ENCODE measurements around the gene NOS1AP. TPM values are rescaled to one million over a fixed set of nuclear protein-coding genes. Genes with fewer than 3 reads are reported as not detected.
A peak's percentile ranks its signal among the peaks of the same experiment; 100 is the strongest.

Gene NOS1AP
- total RNA-seq, 1 experiment from 2014 or later, result 14.7 TPM

DNA sequence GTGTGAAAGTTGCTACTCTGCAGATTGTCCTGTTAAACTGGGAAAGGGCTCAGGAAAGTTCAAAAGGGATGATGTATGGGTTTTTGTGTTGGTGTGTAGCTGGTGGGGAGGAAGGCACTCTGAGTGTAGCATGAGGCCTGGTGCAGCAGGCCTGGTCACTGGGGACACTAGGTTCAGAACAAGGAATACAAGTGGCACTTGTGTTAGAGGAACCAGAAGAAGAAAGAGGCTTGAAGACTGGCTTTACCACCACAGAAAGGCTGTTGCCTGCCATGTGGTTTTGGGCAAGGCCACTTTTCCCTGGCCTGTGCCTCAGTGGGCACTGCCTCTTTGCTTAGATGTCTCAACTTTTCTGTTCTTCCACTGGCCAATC lies 122.8 kb downstream of the NOS1AP start:
- no peak for ATAC-seq
- Mint-ChIP-seq H3K9me3 (no peaks in the 10 kb centered on the region), H3K36me3 (no peaks in the 10 kb centered on the region), H3K27me3 (ENCODE audit: low read depth) (no peaks in the 10 kb centered on the region), H3K27ac (peak overlapping the region; percentile 32; the same call in 1 of the 2 replicates), H3K4me1 (peaks cover 31% of the 10 kb centered on the region), H3K4me3 (no peak overlapping the region)
- no peak for TF ChIP-seq CBFB (CRISPR knock-in tag; IDR thresholded peaks at IDR 0.05; ENCODE audit: low read depth)
- TF ChIP-seq ZNF423 (CRISPR knock-in tag; IDR thresholded peaks at IDR 0.05), result no peak
- TF ChIP-seq, protein P1, sequence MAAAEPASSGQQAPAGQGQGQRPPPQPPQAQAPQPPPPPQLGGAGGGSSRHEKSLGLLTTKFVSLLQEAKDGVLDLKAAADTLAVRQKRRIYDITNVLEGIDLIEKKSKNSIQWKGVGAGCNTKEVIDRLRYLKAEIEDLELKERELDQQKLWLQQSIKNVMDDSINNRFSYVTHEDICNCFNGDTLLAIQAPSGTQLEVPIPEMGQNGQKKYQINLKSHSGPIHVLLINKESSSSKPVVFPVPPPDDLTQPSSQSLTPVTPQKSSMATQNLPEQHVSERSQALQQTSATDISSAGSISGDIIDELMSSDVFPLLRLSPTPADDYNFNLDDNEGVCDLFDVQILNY (CRISPR knock-in tag; IDR thresholded peaks at IDR 0.05), result no peak
- no peak for TF ChIP-seq NFE2L1 (CRISPR knock-in tag; IDR thresholded peaks at IDR 0.05)
- no peak for TF ChIP-seq GTF2I (CRISPR knock-in tag; conservative IDR thresholded peaks at IDR 0.05)
- DNase-seq (ENCODE audit: low spot score), result no peak
- ChIA-PET CTCF (interaction anchor here (0.9 kb wide), 1 partner anchor 108 kb away, joined by 3 read pairs; no protein-coding TSS in a partner anchor), POLR2A (no interaction called here)

- POLR2A ChIA-PET, result interaction anchor here (0.6 to 1.0 kb wide), 2 partner anchors 21 to 63 kb away, joined by 3 to 7 read pairs; no protein-coding TSS in a partner anchor
Observed at GRCh38 chr1:162192763-162193162, 123.3 kb downstream of the NOS1AP start.

DNA sequence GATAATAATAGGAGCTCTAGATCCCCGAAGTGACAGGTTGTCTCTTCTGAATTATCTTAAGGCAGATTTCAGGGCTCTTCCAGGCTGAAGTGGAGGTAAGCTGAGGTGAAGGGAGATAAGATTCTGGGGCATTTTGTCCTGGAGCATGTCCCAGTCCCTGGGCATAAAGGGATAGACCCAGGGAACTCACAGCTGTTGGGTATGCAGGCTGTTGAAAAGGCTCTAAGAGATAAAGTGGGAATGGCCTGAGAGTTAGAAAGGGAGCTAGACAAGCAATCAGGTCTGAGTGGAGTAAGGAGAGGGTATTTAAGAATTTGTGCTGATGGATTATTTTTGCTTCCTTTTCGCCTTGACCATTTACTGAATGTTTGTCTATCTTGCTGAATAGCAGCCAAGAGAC lies 123.7 kb downstream of the NOS1AP start:
- Mint-ChIP-seq H3K4me3 (no peak overlapping the region), H3K4me1 (peaks cover 40% of the 10 kb centered on the region), H3K36me3 (no peaks in the 10 kb centered on the region), H3K9me3 (no peaks in the 10 kb centered on the region), H3K27ac (no peak overlapping the region), H3K27me3 (ENCODE audit: low read depth) (no peaks in the 10 kb centered on the region)
- ChIA-PET POLR2A (interaction anchor here (0.6 to 1.0 kb wide), 3 partner anchors 21 to 126 kb away, joined by 3 to 7 read pairs (median 3); no protein-coding TSS in a partner anchor), CTCF (interaction anchor here (0.9 to 1.0 kb wide), 2 partner anchors 14 to 37 kb away, joined by 3 read pairs; no protein-coding TSS in a partner anchor)
- DNase-seq (ENCODE audit: low spot score) (no peak), ATAC-seq (no peak)
- no peak for TF ChIP-seq KAT7 (CRISPR knock-in tag; IDR thresholded peaks at IDR 0.05; ENCODE audit: borderline replicate concordance)
- no peak for TF ChIP-seq EMX1 (CRISPR knock-in tag; IDR thresholded peaks at IDR 0.05)
- no peak for TF ChIP-seq ZNF219 (CRISPR knock-in tag; IDR thresholded peaks at IDR 0.05; ENCODE audit: borderline replicate concordance)
- TF ChIP-seq ZNF317 (CRISPR knock-in tag; IDR thresholded peaks at IDR 0.05; ENCODE audit: borderline replicate concordance, low read depth), result no peak
- TF ChIP-seq, protein P2, sequence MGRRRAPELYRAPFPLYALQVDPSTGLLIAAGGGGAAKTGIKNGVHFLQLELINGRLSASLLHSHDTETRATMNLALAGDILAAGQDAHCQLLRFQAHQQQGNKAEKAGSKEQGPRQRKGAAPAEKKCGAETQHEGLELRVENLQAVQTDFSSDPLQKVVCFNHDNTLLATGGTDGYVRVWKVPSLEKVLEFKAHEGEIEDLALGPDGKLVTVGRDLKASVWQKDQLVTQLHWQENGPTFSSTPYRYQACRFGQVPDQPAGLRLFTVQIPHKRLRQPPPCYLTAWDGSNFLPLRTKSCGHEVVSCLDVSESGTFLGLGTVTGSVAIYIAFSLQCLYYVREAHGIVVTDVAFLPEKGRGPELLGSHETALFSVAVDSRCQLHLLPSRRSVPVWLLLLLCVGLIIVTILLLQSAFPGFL (CRISPR knock-in tag; IDR thresholded peaks at IDR 0.05; ENCODE audit: borderline replicate concordance), result no peak
- no peak for TF ChIP-seq RELA (CRISPR knock-in tag; IDR thresholded peaks at IDR 0.05; ENCODE audit: borderline replicate concordance)
- no peak for TF ChIP-seq NR1H2 (CRISPR knock-in tag; IDR thresholded peaks at IDR 0.05)

More at GRCh38 chr1:162192763-162193162, 123.3 kb downstream of the NOS1AP start:
- Mint-ChIP-seq H3K9me3 (no peaks in the 10 kb centered on the region), H3K36me3 (no peaks in the 10 kb centered on the region), H3K4me1 (peaks cover 36% of the 10 kb centered on the region), H3K4me3 (no peak overlapping the region), H3K27ac (no peak overlapping the region), H3K27me3 (ENCODE audit: low read depth) (no peaks in the 10 kb centered on the region)
- TF ChIP-seq TEAD4 (CRISPR knock-in tag; IDR thresholded peaks at IDR 0.05), result no peak
- TF ChIP-seq, protein P3, sequence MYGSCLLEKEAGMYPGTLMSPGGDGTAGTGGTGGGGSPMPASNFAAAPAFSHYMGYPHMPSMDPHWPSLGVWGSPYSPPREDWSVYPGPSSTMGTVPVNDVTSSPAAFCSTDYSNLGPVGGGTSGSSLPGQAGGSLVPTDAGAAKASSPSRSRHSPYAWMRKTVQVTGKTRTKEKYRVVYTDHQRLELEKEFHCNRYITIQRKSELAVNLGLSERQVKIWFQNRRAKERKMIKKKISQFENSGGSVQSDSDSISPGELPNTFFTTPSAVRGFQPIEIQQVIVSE (CRISPR knock-in tag; IDR thresholded peaks at IDR 0.05; ENCODE audit: borderline replicate concordance), result no peak
- ATAC-seq (no peak), DNase-seq (ENCODE audit: low spot score) (no peak)
- CTCF ChIA-PET, result interaction anchor here (1.0 kb wide), 1 partner anchor 13 kb away, joined by 3 read pairs; no protein-coding TSS in a partner anchor

GRCh38 chr1:162193815-162194214 lies 124.3 kb downstream of the NOS1AP start:
- DNase-seq (ENCODE audit: low spot score), result no peak
- no peaks in the 10 kb centered on the region for H3K36me3 Mint-ChIP-seq
- no peak overlapping the region for H3K4me3 Mint-ChIP-seq
- no peaks in the 10 kb centered on the region for H3K9me3 Mint-ChIP-seq
- ATAC-seq, result no peak
- ChIA-PET CTCF (interaction anchor here (0.9 to 1.0 kb wide), 2 partner anchors 14 to 36 kb away, joined by 3 read pairs; no protein-coding TSS in a partner anchor), POLR2A (interaction anchor here (0.6 to 1.0 kb wide), 2 partner anchors 20 to 127 kb away, joined by 3 read pairs; no protein-coding TSS in a partner anchor)
- H3K27ac Mint-ChIP-seq, result no peak overlapping the region
- peaks cover 46% of the 10 kb centered on the region for H3K4me1 Mint-ChIP-seq
- no peaks in the 10 kb centered on the region for H3K27me3 Mint-ChIP-seq (ENCODE audit: low read depth)
- TF ChIP-seq ATF1 (CRISPR knock-in tag; IDR thresholded peaks at IDR 0.05), result no peak
- TF ChIP-seq, protein P3 (CRISPR knock-in tag; IDR thresholded peaks at IDR 0.05; ENCODE audit: borderline replicate concordance), result no peak
- TF ChIP-seq ZMAT4 (CRISPR knock-in tag; IDR thresholded peaks at IDR 0.05), result no peak
- TF ChIP-seq, protein P2 (CRISPR knock-in tag; IDR thresholded peaks at IDR 0.05; ENCODE audit: borderline replicate concordance), result no peak
- no peak for TF ChIP-seq ESRRA (CRISPR knock-in tag; IDR thresholded peaks at IDR 0.05; ENCODE audit: borderline replicate concordance)
- no peak for TF ChIP-seq NR2C2 (CRISPR knock-in tag; IDR thresholded peaks at IDR 0.05)
- TF ChIP-seq ZNF232 (CRISPR knock-in tag; IDR thresholded peaks at IDR 0.05), result no peak
- TF ChIP-seq, protein P4, sequence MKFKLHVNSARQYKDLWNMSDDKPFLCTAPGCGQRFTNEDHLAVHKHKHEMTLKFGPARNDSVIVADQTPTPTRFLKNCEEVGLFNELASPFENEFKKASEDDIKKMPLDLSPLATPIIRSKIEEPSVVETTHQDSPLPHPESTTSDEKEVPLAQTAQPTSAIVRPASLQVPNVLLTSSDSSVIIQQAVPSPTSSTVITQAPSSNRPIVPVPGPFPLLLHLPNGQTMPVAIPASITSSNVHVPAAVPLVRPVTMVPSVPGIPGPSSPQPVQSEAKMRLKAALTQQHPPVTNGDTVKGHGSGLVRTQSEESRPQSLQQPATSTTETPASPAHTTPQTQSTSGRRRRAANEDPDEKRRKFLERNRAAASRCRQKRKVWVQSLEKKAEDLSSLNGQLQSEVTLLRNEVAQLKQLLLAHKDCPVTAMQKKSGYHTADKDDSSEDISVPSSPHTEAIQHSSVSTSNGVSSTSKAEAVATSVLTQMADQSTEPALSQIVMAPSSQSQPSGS (CRISPR knock-in tag; IDR thresholded peaks at IDR 0.05; ENCODE audit: borderline replicate concordance, low read depth), result no peak
- TF ChIP-seq, protein P5, sequence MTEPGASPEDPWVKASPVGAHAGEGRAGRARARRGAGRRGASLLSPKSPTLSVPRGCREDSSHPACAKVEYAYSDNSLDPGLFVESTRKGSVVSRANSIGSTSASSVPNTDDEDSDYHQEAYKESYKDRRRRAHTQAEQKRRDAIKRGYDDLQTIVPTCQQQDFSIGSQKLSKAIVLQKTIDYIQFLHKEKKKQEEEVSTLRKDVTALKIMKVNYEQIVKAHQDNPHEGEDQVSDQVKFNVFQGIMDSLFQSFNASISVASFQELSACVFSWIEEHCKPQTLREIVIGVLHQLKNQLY (CRISPR knock-in tag; IDR thresholded peaks at IDR 0.05), result no peak
- no peak for TF ChIP-seq TP53 (CRISPR knock-in tag; IDR thresholded peaks at IDR 0.05)

Data from WTC11 (cell line).